Measurements from ENCODE around the gene RNPS1. TPM values are rescaled to one million over a fixed set of nuclear protein-coding genes. Genes with fewer than 3 reads are reported as not detected.

Gene RNPS1
- total and polyA plus RNA-seq, 9 of the 15 experiments (the other 6 are each of a cell fraction or from before 2014, with no cell fraction given), result 44.9 to 338 (median 202) TPM

DNA sequence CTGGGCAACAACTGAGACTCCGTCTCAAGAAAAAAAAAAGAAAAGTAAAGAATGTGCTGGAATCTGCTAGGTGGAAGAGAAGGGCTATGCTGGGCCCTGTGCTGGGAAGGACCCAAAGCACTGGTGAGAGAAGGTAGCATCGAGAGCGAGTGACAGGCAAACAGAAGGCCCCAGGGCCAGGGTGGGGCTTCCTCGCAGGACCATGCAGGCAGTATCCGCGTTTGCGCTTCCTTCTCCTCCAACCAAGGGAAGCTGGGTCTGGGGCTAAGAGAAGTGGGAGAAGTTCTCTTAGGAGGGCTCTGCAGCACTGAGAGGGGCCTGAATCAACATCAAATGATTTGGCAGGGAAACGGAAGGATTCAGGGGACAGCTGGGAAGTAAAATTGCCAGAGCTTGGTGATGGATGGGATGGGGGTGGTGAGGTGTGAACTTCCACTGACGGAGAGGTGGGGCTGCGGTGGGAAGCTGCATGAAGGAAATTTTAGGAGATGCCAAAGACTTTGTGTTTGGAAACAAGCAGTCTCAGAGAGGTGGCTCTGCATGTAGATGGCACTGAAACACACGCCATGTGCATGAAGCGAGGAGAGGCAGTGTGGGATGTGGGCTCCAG, 11.3 kb downstream of the RNPS1 start (continued):
- no peak for TF ChIP-seq CUX1 (CRISPR knock-in tag; IDR thresholded peaks at IDR 0.05)
- TF ChIP-seq ZHX1 (conservative IDR thresholded peaks at IDR 0.05; ENCODE audit: low read length), result no peak

Measured in K562 (cell line).